Measurements from ENCODE around the gene GABBR2.

GRCh38 chr9:98324801-98325200 is 383.9 kb downstream of the GABBR2 start:
- TF ChIP-seq CTCF (IDR thresholded peaks at IDR 0.05; ENCODE audit: low read depth, low read length): no peak
- TF ChIP-seq EZH2phosphoT487 (IDR thresholded peaks at IDR 0.05; ENCODE audit: low read depth): no peak

All from OCI-LY3 (cell line).